HG03064 (cell line): ENCODE measurements around the gene AJAP1.

Experiments
- ATAC-seq: cut with Tn5 transposase; IDR thresholded peaks from one replicate; pipeline ENCODE4 v1.9.1; 2021; ENCODE audit warnings: low read depth; ENCODE audit not compliant: unreplicated experiment

Gene AJAP1

DNA sequence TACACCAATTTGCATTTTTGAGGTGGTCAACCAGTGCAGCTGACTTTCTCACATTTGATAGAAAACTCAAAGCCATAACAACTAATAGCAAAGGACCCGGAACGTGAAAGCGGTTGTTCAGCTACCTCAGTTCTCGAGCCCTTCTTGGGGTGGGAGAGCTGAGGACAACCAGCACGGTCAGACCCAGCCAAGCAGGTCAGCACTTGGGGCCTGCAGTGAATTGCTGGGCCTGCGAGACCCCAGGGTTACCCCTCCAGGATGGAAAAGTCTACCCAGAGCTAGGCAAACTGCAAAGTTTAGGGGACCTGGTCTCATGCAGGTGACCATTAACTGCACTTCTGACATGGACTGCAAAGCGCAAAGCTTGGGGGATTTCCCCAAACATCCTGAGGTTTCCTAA lies 23.8 kb upstream of the AJAP1 start:
- ATAC-seq = no peak

DNA sequence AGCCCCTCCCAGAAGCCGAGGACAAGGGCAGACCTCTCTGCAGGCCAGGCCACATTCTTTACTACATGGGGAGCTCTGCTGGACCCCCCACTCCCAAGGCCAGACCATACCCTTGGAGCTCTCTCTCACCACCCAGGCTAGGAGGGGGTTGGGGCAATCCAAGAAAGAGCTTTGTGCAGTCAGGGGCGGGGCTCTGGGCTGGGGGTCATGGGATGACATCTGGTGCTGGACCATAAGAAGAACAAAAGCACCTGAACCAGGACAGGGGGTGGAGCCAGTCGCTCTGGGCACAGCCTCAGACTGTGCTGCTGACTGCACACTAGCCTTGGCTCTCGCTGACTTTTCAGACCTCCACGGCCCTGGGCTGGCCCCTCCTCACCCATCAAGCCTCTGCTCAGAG lies 23.1 kb upstream of the AJAP1 start:
- ATAC-seq = no peak

DNA sequence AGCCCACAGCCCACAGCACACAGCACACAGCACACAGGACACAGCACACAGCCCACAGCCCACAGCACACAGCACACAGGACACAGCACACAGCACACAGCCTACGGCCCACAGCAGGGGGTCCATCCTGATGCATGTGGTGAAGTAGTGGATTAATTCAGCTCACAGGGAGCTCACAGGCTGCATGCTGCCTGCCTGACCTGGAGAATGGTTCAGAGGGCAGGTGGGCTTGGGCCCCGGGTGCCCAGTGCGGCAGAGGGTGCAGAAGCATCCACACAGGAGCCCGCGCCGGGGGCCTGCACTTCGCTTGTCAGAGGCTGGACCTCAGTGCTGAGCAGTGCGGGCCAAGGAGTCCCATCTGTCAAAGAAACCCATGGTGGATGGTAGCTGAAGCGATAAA lies 21.1 kb upstream of the AJAP1 start:
- no peak for ATAC-seq

DNA sequence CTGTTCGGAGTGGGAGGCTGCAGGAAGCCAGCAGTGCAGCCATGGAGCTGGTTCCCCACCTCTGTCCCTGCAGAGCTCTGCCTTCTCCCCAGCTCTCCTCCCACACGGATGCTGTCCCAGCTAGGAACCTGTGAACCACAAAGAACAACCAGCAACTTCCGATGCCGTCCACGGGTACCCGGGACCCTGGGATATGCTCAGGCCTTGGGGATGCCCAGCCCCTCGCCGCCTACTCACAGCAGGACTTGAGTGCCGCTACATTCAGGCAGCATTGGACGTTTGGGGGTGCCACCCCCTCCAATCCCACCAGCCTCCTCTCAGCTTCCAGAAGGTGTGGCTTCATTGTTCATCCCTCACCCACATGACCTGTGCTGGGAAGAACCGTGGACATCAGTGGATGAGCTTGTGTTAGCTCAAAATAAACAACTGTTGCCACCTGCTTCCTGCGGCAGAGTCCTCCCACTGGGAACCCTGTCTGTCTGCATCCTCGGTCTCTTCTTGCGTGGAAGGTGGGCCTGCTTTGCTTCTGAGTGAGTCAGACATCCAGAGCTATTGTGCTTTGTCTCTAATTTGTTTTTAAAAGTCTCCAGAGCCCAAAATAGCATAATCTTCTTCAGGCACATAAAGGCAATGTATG lies 20.1 kb upstream of the AJAP1 start:
- no peak for ATAC-seq

DNA sequence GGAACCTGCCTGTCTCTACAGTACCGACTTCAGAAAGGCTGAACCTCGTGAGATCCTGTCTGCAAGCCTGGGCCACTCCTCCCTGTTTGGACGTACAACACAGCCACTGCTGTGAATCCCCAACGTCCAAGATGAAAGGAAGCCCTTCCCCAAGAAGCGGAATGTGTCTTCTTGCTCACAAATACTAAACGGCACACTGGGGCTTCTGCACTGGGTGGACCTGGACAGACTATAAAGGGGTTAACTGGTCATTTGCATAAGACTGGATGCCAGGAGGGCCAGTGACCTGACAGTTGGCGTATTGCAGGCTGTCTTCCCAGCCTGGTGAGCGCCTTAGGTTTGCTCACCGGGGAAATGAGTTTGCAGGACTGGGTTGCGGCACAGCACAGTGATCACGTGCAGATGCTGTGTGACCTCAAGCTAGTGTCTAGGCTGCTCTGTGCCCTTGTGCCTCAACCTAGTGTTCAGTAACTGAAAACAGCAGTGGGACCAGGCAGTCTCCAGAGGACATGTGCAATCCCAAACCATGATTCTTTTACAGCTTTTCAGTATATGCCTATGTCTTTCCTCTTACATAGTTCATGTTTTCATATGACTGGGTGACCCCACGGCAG lies 19.5 kb upstream of the AJAP1 start:
- ATAC-seq = no peak

DNA sequence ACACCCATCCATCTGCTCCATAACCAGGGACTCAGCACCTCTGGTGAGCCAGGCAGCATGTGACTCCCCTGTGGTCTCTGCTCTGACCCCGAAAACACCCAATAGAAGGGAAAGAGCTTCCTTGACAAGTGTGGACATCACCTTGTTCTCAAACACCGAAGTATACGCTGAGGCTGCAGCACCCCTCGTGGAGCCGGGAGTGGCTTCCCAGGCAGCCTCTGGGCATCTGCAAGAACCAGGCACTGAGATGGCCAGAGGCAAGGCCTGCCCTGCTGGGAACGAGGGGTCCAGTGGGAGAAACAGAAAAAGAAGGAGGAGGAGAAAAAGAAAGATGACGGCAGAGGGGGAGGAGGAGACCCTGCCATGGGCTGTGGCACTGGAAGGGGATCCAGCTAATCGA lies 18.2 kb upstream of the AJAP1 start:
- ATAC-seq = no peak

DNA sequence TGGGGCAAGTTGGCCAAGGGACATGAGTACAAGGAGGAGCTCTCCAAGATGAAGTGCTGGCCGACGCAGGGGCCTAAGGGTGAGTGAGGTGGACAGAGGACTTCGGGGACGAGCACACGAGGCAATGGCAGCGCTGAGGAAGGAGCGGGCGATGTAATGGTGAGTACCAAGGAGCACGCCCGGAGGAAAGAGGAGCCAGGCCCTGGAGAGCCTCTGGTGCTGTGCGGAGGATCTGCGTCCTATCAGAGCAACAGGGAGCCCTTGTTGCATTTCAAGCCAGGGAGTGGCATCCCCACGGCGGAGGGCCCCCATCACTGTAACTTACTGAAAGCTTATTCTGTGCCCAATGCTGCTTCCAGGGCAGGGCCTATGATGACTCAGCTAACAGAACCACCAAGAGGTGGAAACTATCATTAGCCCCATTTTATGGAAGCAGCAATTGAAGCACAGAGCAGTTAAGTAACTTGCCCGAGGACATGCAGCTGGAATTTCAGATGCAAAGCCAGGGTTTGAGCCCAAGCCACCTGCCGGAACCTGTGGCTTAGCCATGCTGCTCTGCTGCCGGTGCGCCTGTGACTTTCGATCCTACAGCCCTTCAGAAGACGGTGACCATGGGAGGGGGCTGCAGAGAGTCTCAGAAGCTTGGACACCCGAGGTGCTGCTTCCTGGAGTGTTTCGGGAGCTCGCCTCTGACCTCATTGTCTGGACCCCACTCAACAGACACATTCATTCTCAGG lies 17.6 kb upstream of the AJAP1 start:
- no peak for ATAC-seq

DNA sequence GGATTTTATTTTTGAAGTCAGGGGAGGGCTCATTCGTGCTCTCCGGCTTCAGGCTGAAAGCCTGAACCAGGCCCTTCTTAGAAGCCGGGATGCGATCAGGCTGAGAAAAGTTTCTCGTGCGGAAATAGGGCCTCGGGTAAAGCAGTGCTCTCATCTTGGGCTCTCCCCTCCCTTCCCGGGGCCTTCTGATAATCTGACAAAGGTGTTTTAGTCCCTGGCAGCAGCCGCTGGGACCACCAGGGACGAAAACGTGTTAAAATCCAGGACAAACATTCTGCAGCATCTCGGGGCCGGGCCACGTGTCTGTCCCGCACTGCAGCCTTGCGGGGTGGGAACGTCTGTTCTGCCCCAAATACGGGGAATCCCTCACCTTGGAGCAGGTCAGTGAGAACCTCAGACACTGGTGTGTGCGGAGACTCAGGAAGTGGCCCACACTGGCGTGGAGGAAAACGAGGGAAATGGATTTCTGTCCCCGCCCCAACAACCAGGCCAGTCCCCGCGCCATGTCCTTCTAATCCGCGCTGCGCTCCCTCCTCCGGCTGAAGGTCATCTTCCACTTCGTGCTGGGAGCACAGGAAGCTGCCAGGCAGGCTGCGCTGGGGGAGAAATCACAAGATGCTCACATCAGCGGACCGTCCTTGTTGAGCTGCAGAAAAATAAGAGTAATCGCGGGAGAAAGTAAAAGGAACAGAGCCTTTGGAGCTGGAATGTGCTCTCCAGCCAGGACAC lies 16.6 kb upstream of the AJAP1 start:
- ATAC-seq = no peak

DNA sequence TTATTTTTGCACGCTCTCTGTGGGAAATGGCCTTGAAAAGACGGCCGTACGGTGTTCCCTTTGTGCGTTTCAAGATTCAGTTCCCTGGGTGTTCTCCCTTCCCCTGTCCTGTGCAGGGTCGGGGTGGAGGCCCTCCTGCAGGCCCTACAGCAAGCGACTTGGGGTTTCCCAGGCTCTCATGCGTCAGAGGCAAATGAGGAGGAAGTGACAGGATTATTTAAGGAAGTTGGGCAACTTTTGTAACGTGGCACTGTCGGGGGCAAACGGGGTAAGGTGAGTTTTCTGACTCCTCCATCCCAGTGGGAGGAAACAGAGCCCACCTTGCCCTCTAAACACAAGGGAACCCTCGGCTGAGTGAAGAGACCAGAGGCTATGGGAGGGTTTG lies 16.1 kb upstream of the AJAP1 start:
- ATAC-seq = no peak

DNA sequence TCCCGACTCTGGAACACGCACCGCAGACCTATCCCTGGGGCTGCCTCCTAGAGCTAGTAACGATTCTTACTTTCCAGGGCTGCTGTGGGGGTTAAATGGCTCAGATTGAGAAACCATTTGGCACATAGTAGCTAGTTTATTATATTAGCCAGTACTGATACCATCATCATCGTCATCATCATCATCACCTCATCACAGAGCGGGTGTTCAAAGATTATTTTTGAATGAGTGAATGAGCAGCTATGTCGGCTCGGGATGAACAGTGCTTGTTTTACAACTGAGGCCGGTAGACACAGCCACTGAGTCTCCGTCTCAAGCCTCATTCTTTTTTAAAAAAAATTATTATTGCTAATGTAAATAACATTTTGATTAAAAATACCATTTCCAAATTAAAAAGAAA lies 13.5 kb upstream of the AJAP1 start:
- no peak for ATAC-seq

DNA sequence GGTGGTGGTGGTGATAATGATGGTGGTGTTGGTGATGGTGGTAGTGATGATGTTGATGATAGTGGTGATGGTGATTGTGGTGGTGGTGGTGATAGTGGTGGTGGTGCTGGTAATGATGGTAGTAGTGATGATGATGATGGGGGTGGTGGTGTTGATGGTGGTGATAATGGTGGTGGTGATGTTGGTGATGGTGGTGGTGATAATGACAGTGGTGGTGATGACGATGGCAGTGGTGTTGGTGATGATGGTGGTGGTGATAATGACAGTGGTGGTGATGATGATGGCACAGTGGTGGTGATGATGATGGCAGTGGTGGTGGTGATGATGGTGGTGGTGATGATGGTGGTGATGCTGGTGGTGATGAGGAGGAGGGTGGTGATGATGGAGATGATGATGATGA lies 7.0 kb upstream of the AJAP1 start:
- no peak for ATAC-seq

DNA sequence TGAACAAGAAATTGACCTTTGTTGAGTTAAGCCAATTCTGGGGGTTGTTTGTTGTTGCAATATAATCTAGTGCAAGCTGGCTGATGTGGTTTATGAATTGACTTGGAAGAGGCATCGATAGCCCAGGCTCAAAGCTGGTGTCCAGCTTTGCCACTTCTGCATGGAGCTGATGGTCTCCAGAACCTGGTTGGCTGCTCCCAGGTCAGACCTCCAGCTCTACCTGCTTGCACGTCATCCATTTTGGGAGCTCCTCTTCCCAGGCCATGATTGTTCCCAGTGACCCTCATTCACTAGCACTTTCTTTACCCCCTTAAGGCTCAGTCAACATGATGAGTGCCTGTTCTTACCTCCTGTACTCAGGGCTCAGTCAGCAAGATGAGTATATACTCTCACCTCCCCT lies 5.8 kb upstream of the AJAP1 start:
- no peak for ATAC-seq

DNA sequence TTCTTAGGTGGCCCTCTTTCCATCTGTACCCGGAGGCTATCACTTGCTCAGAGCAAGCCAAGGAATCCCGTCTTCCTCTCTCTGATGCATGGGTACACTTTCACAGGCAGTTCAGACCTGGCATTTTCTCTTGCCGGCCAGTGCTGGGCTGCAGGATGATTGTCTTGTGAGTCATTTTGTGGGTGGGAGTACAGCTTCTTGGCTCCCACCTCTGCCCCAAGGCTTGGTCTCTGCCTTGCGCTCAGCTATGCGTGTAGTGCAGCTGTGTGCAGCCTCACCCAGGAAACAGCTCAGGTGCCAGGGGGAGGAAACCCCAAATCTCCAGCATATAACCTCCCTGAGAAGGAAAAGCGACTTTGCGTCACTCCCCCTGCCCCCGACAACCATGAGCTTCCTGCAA lies 3.9 kb upstream of the AJAP1 start:
- ATAC-seq = no peak

DNA sequence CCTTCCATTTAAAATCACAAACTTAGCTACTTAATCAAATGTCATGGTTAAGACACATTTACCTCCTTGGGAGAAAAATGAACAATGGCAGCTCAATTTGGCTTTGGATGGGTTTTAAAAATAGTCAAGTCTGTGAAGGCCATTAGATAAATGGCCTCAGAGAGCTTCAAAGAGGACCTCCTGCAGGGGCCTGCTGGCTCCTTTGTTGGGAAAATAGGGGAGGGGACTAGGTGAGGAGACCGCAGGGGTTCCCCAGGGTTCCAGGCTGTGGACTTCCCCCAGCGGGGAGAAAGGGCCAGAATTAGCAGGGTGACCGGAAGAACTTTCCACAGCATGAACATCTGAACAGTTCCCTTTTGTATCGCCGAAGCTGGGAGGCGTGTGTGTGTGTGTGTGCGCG lies 3.4 kb upstream of the AJAP1 start:
- no peak for ATAC-seq

DNA sequence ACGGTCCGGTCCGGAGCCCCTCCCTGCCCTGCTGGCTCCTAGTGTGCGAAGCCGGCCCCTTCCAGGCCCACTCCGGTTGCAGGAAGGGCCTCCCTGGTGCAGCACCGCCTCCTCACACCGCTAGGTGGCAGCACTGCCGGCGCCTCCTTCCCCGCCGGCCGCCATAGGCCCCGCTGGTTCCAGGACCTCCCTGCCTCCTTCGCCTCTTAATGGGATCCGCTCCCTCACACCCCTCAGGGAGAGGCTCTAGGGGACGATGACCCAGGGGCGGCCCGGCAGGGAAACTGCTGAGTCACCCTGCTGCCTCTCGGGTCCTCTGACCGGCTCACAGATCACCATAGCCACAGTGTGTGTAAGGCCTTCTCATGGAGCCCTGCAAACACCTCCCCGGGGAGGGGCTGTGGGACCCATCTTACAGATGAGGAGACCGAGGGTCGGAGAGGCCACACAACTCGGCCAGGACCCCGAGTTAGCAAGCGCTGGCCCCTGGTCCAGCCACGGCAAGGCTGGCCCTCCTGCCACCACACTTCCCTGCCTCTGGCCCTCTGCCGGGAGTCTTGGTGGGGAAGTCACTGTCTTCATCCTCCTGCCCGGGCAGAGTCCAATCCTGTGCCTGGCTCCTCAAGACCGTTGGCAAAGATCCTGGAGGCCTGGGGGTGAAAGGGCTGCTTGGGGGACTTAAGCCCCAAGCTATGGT lies 1.6 kb upstream of the AJAP1 start:
- ATAC-seq = no peak

DNA sequence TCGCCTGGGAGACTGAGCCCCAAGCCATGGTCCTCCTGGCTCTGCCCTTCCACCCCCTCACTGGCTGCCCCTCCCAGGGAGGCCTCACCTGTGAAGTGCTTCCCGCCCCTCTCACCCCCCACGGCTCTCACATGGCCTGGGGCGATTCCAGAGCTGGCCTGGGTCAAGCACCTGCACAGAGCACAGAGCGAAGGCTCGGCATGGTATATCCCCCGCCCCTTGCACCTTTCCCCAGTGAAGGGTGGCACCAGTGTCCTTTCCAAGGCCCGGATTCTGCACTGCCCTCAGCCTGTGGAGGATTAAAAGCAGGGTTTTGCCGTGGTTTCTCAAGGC lies 1.1 kb upstream of the AJAP1 start:
- ATAC-seq = no peak

DNA sequence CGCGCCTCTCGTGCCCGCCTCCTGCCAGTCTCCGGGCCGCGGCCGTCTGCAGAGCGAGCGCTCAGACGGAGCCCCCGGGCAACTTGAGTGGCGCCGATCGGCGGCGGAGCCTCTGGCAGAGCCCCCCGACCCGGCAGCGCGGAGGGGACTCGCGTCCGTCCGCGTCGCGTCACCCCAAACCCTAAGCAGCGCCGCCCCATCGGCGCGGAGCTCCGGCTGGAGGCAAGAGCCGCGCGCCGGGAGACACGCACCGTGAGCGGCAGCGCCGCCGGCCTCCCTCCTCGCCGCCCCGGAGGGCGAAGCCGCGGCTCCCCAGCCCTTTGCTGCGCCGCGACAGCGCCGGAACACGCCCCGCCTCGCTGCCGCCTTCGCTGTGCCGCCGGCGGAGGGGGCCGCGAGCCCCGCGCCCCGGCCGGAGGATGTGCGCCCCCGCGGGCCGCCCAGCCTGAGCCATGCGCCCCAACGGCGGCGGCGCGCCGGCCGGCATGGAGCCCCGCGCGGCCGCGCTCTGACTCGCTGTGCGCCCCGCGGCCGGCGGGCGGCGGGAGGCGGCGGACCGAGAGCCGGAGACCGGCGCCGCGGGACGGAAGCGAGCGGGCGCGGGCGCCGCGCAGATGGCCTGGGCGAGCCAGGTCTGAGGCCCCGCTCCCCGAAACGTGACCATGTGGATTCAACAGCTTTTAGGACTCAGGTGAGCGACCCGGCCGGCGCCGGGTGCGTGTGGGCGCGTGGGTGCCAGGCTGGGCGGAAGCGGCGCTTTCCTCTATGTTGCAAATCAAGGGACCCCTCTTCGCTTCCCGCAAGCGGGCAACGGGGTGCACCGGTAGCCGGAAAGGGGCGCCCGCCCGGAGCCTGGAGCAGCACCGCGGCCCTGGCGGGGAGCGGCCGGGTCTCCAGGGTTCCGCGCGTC lies 610 bp downstream of the AJAP1 start:
- ATAC-seq = no peak

DNA sequence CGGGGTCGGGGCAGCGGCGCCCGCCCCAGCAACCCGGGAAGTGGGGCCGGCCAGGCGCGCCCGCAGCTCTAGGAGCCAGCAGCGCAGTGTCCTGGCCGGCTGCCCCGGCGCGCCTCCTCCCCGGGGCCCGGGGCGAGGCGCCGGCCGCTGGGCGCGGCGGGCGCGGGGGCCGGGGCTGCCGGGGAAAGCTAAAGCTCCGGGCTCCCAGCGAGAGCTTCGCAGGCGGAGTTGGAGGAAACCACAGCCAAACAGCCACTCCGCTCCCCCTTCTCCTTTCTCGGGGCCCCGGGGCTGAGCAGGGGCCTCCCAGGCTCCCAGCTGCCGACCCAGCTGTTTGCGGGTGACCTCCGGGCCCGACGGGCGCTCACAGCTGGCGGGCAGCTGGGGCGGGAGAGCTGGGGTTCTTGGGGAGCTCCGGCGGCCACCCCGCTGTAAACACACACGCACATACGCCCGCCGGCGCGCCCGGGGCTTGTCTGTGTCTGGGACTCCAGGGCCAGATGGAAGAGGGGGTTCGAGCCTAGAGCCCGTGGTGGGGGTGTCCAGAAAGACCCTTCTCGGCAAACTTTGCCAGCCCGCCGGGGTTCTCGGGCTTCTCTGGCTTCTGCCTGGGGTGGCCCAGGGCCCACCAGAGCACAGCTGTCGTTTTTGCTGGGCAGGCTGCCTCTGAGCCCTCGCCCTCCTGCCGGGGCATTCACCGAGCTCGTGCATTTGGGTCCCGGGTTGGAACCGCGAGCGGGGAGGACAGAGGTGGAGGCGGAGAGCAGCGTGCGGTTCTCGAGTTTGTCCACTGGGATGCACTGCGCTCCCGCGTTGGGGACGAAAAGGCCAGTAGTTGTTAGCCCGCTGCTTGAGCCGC lies 1.5 kb downstream of the AJAP1 start:
- no peak for ATAC-seq

DNA sequence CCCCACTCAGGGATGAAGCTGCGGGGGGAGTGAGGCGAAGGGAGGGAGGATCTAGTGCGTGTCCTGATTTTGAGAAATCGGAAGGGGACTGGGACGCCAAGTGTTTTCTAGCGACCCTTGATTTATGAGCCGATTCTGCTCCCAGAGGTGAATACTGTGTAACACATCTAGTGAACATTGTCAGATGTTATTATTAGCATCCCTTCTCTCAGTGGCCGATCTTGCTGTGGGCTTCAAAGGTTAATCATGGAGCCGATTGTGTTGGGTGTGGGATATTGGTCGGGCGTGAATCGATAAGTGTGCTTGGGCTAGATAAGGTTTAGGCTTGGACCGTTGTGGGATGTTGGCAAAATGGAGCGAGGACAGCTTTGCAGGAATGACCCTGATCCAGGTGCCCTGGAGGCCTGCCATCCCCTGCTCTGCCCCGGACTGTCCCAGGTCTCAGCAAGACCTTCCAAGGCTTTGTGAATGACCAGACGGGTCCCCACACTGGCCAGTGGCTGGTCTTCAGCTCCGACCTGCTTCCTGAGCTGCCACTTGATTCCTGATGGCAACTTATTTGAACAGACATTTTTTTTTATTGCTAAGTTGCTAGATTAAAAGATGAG lies 2.2 kb downstream of the AJAP1 start:
- no peak for ATAC-seq
